GM13977 (cell line): ENCODE measurements around the gene CNGB1.

Experiments
- DNase-seq: peaks from one replicate; pipeline ENCODE4 v3.0.0; 2012; ENCODE audit warnings: low spot score
- in situ Hi-C: fragments of 300-500 bp; cut with MboI; formaldehyde crosslinking; loops from one replicate; pipeline ENCODE4 v1.12.0; 2022; ENCODE audit warnings: low sequenced_read_pairs, low pct_unique_long_range_greater_than_20kb, mixed read lengths, inconsistent platforms; ENCODE audit not compliant: unreplicated experiment
- TF ChIP-seq, protein P1 (sequence below): IDR thresholded peaks from 2 replicates; pipeline ENCODE4 v1.5.1; 2012; ENCODE audit warnings: mild to moderate bottlenecking, control low read depth; ENCODE audit not compliant: insufficient read depth; ENCODE audit errors: extremely low read depth, missing control alignments

CNGB1 gene

DNA sequence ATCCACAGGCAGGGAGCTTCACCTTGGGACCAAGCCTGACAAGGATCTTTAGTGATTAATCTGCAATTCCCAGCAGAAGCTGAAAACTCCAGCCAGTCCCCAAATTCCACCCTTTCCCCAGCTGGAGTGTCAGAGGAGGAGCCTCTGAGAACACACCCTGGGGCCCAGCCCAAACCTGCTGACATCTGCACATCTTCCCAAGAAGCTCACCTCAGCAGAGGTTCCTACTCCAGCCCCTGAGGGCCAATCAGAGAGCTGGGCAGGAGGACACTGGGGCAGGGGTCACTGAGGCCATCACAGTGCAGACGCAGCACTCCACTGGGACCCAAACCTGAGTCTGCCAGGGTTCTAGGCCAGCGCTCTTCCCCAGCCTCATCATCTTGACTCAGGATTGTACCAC, 44.9 kb downstream of the CNGB1 start:
- TF ChIP-seq, protein P1, sequence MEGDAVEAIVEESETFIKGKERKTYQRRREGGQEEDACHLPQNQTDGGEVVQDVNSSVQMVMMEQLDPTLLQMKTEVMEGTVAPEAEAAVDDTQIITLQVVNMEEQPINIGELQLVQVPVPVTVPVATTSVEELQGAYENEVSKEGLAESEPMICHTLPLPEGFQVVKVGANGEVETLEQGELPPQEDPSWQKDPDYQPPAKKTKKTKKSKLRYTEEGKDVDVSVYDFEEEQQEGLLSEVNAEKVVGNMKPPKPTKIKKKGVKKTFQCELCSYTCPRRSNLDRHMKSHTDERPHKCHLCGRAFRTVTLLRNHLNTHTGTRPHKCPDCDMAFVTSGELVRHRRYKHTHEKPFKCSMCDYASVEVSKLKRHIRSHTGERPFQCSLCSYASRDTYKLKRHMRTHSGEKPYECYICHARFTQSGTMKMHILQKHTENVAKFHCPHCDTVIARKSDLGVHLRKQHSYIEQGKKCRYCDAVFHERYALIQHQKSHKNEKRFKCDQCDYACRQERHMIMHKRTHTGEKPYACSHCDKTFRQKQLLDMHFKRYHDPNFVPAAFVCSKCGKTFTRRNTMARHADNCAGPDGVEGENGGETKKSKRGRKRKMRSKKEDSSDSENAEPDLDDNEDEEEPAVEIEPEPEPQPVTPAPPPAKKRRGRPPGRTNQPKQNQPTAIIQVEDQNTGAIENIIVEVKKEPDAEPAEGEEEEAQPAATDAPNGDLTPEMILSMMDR, result no peak
- in situ Hi-C loops, result no loop called here
- DNase-seq, result no peak

- in situ Hi-C loops, result no loop called here
- no peak for DNase-seq
- TF ChIP-seq, protein P1, result no peak
These were observed 45.6 kb downstream of the CNGB1 start for GRCh38 chr16:57925310-57925709.

DNA sequence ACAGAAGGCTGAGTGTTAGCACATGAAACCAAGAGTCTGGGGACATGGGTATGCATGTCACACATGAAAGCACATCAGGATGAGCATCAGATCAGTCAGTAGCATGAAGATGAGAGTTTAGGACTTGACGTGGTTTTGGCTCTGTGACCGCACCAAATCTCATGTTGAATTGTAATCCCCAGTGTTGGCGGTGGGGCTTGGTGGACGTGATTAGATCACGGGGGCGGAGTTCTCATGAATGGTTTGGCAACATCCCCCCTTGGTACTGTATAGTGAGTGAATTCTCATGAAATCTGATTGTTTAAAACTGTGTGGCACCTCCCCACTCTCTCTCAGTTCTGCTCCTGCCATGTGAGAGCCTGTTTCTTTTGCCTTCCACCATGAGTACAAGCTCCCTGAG, 46.4 kb downstream of the CNGB1 start:
- in situ Hi-C loops, result no loop called here

DNA sequence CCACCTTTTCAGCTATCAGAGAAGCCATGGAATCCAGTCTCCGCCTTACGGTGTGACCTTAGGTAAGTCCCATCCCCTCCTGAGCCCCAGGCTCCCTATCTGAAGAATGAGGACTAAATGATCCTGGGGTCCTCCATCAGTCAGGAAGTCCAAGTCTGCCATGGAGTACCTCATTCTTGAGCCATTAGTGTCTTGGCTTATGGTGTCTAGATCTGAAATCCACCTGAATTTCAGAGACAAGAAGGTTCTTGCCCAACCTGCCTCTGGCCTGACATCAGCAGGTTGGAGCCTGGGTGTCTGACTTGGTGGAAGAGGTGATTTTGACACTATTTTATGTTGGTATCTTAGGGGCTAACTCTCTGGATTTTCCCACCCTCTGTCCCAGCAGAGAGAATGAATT, 47.1 kb downstream of the CNGB1 start:
- TF ChIP-seq, protein P1, result no peak
- in situ Hi-C loops, result no loop called here

More for the DNA sequence above, 46.4 kb downstream of the CNGB1 start:
- DNase-seq, result no peak
- TF ChIP-seq, protein P1, result no peak

DNA sequence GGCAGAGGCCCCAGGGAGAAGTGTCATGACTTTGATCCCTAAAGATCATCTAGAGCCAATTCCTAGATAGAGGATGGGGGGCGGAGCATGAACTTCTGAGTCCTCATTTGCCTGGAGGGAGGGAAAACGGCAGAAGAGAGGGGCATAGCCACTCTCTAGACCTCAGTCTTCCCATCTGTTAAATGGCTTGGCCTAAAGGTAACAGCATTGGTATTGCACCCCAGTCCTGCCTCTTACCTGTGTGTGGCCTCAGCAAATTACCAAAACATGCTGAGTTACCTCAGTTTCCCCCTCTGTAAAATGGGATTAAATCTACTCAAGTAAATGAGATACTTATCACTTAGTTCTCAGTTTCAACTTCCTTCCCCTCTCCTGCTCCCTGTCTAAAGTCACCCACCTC, 47.5 kb downstream of the CNGB1 start:
- in situ Hi-C loops, result no loop called here
- TF ChIP-seq, protein P1, result no peak
- DNase-seq, result no peak

More for the DNA sequence above, 47.1 kb downstream of the CNGB1 start:
- DNase-seq, result no peak

DNA sequence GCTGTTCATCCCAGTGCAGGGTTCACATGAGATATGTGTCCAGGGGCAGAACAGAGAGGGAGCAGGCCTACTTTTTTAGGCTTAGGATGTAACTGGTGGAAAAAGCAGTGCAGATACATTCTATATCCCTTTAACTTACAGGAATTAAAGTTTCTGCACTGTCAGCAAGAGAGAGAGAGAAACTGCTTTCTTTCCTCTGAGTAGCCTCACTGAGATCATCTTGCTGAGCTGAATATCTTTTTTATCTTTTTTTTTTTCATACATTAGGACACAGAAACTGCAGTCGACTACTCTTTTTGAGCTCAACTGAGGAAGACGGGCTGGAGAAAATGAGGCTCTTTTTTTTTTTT, 50.1 kb downstream of the CNGB1 start:
- DNase-seq, result no peak
- in situ Hi-C loops, result no loop called here

More for the DNA sequence above, 50.1 kb downstream of the CNGB1 start:
- TF ChIP-seq, protein P1, result no peak
